ENCODE measurements around the gene POLR2E.

The POLR2E gene

DNA sequence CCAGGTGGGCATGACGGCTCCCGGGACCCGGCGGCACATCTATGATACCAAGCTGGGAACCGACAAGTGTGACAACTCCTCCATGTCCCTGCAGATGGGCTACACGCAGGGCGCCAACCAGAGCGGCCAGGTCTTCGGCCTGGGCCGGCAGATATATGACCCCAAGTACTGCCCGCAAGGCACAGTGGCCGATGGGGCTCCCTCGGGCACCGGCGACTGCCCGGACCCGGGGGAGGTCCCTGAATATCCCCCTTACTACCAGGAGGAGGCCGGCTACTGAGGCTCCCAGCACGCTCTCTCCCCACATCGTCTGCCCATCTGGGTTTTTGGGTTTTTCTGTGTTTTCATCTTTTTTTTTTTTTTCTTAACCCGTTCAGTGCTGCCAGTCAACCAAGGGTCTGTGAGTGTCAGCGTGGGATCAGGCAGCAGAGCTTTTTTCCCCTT, 57.5 kb downstream of the POLR2E start:
- no peak overlapping the region for H3K27ac ChIP-seq
- H3K36me3 ChIP-seq (replicated peaks), result peaks cover 45% of the 10 kb centered on the region
- TF ChIP-seq, protein P1, sequence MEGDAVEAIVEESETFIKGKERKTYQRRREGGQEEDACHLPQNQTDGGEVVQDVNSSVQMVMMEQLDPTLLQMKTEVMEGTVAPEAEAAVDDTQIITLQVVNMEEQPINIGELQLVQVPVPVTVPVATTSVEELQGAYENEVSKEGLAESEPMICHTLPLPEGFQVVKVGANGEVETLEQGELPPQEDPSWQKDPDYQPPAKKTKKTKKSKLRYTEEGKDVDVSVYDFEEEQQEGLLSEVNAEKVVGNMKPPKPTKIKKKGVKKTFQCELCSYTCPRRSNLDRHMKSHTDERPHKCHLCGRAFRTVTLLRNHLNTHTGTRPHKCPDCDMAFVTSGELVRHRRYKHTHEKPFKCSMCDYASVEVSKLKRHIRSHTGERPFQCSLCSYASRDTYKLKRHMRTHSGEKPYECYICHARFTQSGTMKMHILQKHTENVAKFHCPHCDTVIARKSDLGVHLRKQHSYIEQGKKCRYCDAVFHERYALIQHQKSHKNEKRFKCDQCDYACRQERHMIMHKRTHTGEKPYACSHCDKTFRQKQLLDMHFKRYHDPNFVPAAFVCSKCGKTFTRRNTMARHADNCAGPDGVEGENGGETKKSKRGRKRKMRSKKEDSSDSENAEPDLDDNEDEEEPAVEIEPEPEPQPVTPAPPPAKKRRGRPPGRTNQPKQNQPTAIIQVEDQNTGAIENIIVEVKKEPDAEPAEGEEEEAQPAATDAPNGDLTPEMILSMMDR (IDR thresholded peaks at IDR 0.05; ENCODE audit: low read depth, low read length, missing control alignments), result no peak
- H3K27me3 ChIP-seq (replicated peaks), result no peaks in the 10 kb centered on the region
- no peak for DNase-seq
- no peak overlapping the region for H3K4me3 ChIP-seq (ENCODE audit: low read depth, low read length)
- in situ Hi-C loops (cut with HindIII; ENCODE audit: low pct_ligation_motif_present, low sequenced_read_pairs), result no loop called here
